Astrocyte (in vitro differentiated cells and primary cell): ENCODE measurements around the gene TMEM232. TPM values are rescaled to one million over a fixed set of nuclear protein-coding genes. Genes with fewer than 3 reads are reported as not detected.

Source experiments
- DNase-seq: peaks from one replicate; pipeline ENCODE4 v3.0.0-alpha.2; 2010; ENCODE audit warnings: low read depth
- FAIRE-seq: peaks from 2 replicates; lab custom pipeline; 2011; peaks lifted over from hg19 to GRCh38; lab: Jason Lieb, UNC
- H2AFZ ChIP-seq: 2 replicates; pipeline ENCODE4 v1.6.0; 2012; ENCODE audit warnings: low read depth, low read length, inconsistent platforms
- H3K27ac ChIP-seq: 2 replicates; pipeline ENCODE4 v1.5.1; 2011; ENCODE audit warnings: low read depth, low read length, inconsistent platforms
- H3K27me3 ChIP-seq: 2 replicates; pipeline ENCODE4 v1.6.0; 2011; ENCODE audit warnings: low read length, inconsistent platforms; ENCODE audit not compliant: insufficient read depth
- H3K36me3 ChIP-seq: 2 replicates; pipeline ENCODE4 v1.5.1; 2011; ENCODE audit warnings: low read length, inconsistent platforms; ENCODE audit not compliant: insufficient read depth
- H3K4me1 ChIP-seq: 2 replicates; pipeline ENCODE4 v1.5.1; 2011; ENCODE audit warnings: low read length, inconsistent platforms; ENCODE audit not compliant: insufficient read depth
- H3K4me2 ChIP-seq: 2 replicates; pipeline ENCODE4 v1.6.0; 2012; ENCODE audit warnings: low read length, inconsistent platforms
- H3K4me3 ChIP-seq: 2 replicates; pipeline ENCODE4 v1.5.1; 2011; ENCODE audit warnings: low read depth, mild to moderate bottlenecking, low read length, inconsistent platforms; ENCODE audit not compliant: insufficient read depth
- H3K79me2 ChIP-seq: 2 replicates; pipeline ENCODE4 v1.6.0; 2012; ENCODE audit warnings: mild to moderate bottlenecking, low read length, inconsistent platforms; ENCODE audit not compliant: insufficient read depth
- H3K9ac ChIP-seq: 2 replicates; pipeline ENCODE4 v1.6.0; 2012; ENCODE audit warnings: mild to moderate bottlenecking, low read length, inconsistent platforms
- H3K9me3 ChIP-seq: 2 replicates; pipeline ENCODE4 v1.5.1; 2012; ENCODE audit warnings: low read depth, mild to moderate bottlenecking, low read length, inconsistent platforms; ENCODE audit not compliant: insufficient read depth
- H4K20me1 ChIP-seq: 2 replicates; pipeline ENCODE4 v1.6.0; 2012; ENCODE audit warnings: low read length, inconsistent platforms; ENCODE audit not compliant: insufficient read depth
- H3K27ac Mint-ChIP-seq: one replicate; pipeline ENCODE4 v1.8.0; 2021; ENCODE audit warnings: mild to moderate bottlenecking, mixed read lengths; ENCODE audit not compliant: unreplicated experiment
- H3K27me3 Mint-ChIP-seq: one replicate; pipeline ENCODE4 v1.8.0; 2021; ENCODE audit warnings: low read depth, mixed read lengths; ENCODE audit not compliant: unreplicated experiment
- H3K36me3 Mint-ChIP-seq: one replicate; pipeline ENCODE4 v1.8.0; 2021; ENCODE audit warnings: low read depth, mixed read lengths; ENCODE audit not compliant: unreplicated experiment
- H3K4me1 Mint-ChIP-seq: one replicate; pipeline ENCODE4 v1.8.0; 2021; ENCODE audit warnings: low read depth, mixed read lengths; ENCODE audit not compliant: unreplicated experiment
- H3K4me3 Mint-ChIP-seq: one replicate; pipeline ENCODE4 v1.8.0; 2021; ENCODE audit warnings: mild to moderate bottlenecking, moderate library complexity, mixed read lengths; ENCODE audit not compliant: unreplicated experiment
- H3K9me3 Mint-ChIP-seq: one replicate; pipeline ENCODE4 v1.8.0; 2021; ENCODE audit warnings: mild to moderate bottlenecking, mixed read lengths; ENCODE audit not compliant: unreplicated experiment
- EZH2 ChIP-seq: IDR thresholded peaks from 2 replicates; pipeline ENCODE4 v1.6.1; 2012; ENCODE audit warnings: mild to moderate bottlenecking, low read length, inconsistent platforms; ENCODE audit not compliant: insufficient read depth
- total RNA-seq: library from RNA; stranded (reverse); gene quantifications from 2 replicates; pipeline ENCODE4 v1.2.1, GENCODE V29; 2021
- TF ChIP-seq, protein P1 (sequence below): IDR thresholded peaks from 2 replicates; pipeline ENCODE4 v1.5.1; 2011; ENCODE audit warnings: low read depth, mild to moderate bottlenecking, inconsistent platforms, low read length, moderate library complexity; ENCODE audit not compliant: insufficient read depth

The TMEM232 gene
- total RNA-seq, 1 donor from 2014 or later: 1.4 TPM

GRCh38 chr5:110757118-110757729 is 30.8 kb upstream of the TMEM232 start:
- FAIRE-seq: peak; percentile 29
- peaks cover under 1% of the 10 kb centered on the region for H3K4me1 Mint-ChIP-seq

GRCh38 chr5:110754181-110754580 is 27.7 kb upstream of the TMEM232 start:
- no peaks in the 10 kb centered on the region for H3K27me3 Mint-ChIP-seq
- Histone ChIP-seq H3K27me3 (no peaks in the 10 kb centered on the region), H4K20me1 (peaks cover 3% of the 10 kb centered on the region), H2AFZ (no peak overlapping the region), H3K4me2 (no peak overlapping the region), H3K9me3 (no peaks in the 10 kb centered on the region), H3K4me3 (no peak overlapping the region), H3K27ac (no peak overlapping the region), H3K79me2 (peaks cover 4% of the 10 kb centered on the region), H3K9ac (no peak overlapping the region), H3K4me1 (no peaks in the 10 kb centered on the region), H3K36me3 (peaks cover 20% of the 10 kb centered on the region)
- TF ChIP-seq, protein P1, sequence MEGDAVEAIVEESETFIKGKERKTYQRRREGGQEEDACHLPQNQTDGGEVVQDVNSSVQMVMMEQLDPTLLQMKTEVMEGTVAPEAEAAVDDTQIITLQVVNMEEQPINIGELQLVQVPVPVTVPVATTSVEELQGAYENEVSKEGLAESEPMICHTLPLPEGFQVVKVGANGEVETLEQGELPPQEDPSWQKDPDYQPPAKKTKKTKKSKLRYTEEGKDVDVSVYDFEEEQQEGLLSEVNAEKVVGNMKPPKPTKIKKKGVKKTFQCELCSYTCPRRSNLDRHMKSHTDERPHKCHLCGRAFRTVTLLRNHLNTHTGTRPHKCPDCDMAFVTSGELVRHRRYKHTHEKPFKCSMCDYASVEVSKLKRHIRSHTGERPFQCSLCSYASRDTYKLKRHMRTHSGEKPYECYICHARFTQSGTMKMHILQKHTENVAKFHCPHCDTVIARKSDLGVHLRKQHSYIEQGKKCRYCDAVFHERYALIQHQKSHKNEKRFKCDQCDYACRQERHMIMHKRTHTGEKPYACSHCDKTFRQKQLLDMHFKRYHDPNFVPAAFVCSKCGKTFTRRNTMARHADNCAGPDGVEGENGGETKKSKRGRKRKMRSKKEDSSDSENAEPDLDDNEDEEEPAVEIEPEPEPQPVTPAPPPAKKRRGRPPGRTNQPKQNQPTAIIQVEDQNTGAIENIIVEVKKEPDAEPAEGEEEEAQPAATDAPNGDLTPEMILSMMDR: no peak
- no peak for TF ChIP-seq EZH2
- H3K4me3 Mint-ChIP-seq: no peak overlapping the region
- DNase-seq (no peak), FAIRE-seq (no peak)
- H3K9me3 Mint-ChIP-seq: no peaks in the 10 kb centered on the region
- peaks cover 10% of the 10 kb centered on the region for H3K36me3 Mint-ChIP-seq
- H3K4me1 Mint-ChIP-seq: peaks cover 3% of the 10 kb centered on the region
- H3K27ac Mint-ChIP-seq: no peak overlapping the region

More at GRCh38 chr5:110757118-110757729, 30.8 kb upstream of the TMEM232 start:
- Mint-ChIP-seq H3K36me3 (peaks cover 6% of the 10 kb centered on the region), H3K27me3 (no peaks in the 10 kb centered on the region), H3K9me3 (no peaks in the 10 kb centered on the region), H3K27ac (no peak overlapping the region), H3K4me3 (no peak overlapping the region)
- Histone ChIP-seq H3K27me3 (no peaks in the 10 kb centered on the region), H2AFZ (no peak overlapping the region), H4K20me1 (peaks cover 3% of the 10 kb centered on the region), H3K4me2 (no peak overlapping the region), H3K79me2 (peaks cover 4% of the 10 kb centered on the region), H3K27ac (no peak overlapping the region), H3K9me3 (no peaks in the 10 kb centered on the region), H3K9ac (no peak overlapping the region), H3K4me1 (no peaks in the 10 kb centered on the region), H3K4me3 (no peak overlapping the region), H3K36me3 (peaks cover 33% of the 10 kb centered on the region)
- DNase-seq: peak; percentile 15
- TF ChIP-seq, protein P1: peak; percentile 74
- no peak for TF ChIP-seq EZH2

GRCh38 chr5:110753600-110753999 is 27.1 kb upstream of the TMEM232 start:
- FAIRE-seq: no peak

More at GRCh38 chr5:110753600-110753999, 27.1 kb upstream of the TMEM232 start:
- Histone ChIP-seq H2AFZ (no peak overlapping the region), H4K20me1 (peaks cover 3% of the 10 kb centered on the region), H3K9ac (no peak overlapping the region), H3K9me3 (no peaks in the 10 kb centered on the region), H3K4me1 (no peaks in the 10 kb centered on the region), H3K79me2 (peaks cover 4% of the 10 kb centered on the region), H3K27me3 (no peaks in the 10 kb centered on the region), H3K4me3 (no peak overlapping the region), H3K27ac (no peak overlapping the region), H3K36me3 (peaks cover 22% of the 10 kb centered on the region), H3K4me2 (no peak overlapping the region)
- H3K4me1 Mint-ChIP-seq: peaks cover 3% of the 10 kb centered on the region
- H3K4me3 Mint-ChIP-seq: no peak overlapping the region
- H3K9me3 Mint-ChIP-seq: no peaks in the 10 kb centered on the region
- peaks cover 10% of the 10 kb centered on the region for H3K36me3 Mint-ChIP-seq
- H3K27ac Mint-ChIP-seq: no peak overlapping the region
- no peaks in the 10 kb centered on the region for H3K27me3 Mint-ChIP-seq
- DNase-seq: no peak
- TF ChIP-seq, protein P1: no peak
- no peak for TF ChIP-seq EZH2
